GM19397 (cell line): ENCODE results near the gene FITM2.

Source experiments
- ATAC-seq: cut with Tn5 transposase; IDR thresholded peaks from one replicate; pipeline ENCODE4 v1.9.1; 2021; ENCODE audit warnings: mild to moderate bottlenecking, moderate library complexity; ENCODE audit not compliant: unreplicated experiment

Gene FITM2

DNA sequence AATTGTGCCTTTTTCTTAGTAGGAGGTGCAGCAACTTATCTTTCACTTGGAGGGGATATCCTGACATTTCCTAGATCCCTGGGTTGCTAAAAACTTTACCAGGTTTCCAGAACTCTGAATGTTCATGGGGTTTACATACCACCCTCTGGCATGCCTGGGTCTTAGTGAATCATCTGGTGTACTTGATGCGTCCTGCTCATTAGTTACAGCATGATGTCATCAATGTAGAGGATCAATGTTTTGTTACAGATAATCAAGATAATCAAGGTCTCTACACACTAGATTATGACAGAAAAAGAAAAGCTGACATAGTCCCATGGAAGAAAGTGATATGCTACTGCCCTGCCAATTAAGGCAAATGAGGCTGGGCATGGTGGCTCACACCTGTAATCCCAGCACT, 27.0 kb downstream of the FITM2 start:
- no peak for ATAC-seq

DNA sequence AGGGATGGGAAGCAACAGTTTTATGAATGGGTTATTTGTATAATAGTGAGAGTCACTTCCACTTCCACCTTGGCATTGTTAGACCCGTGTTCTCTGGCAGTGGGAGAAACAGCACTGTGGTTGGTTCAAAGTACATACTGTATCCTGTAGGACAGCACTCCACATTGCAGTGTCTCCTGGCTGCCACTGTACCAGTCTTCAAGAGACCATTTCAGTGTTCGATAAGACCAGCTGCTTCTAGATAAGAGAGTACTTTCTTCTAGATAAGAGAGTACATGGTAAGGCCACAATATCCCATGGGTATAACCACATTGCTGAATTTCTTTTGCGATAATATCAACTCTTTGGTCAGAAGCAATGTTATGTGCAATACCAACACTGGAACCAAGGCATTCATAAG, 28.8 kb downstream of the FITM2 start:
- ATAC-seq: no peak

DNA sequence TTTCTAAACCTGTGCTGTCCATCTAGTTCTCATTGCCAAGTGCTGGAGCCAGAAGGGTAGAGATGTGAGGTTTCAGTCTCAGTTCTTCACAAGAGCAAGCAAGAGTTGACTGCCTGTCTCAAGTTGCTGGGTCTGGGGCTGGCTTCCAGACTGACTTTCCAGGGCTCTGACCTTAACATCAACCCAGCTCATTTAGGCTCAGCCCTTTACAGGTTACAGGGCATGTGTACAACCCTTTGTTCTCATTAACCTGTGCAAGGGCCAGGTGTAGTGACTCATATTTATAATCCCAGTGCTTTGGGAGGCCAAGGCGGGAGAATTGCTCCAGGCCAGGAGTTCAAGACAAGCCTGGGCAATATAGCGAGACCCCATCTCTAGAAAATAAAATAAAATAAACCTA, 30.6 kb downstream of the FITM2 start:
- ATAC-seq: no peak

DNA sequence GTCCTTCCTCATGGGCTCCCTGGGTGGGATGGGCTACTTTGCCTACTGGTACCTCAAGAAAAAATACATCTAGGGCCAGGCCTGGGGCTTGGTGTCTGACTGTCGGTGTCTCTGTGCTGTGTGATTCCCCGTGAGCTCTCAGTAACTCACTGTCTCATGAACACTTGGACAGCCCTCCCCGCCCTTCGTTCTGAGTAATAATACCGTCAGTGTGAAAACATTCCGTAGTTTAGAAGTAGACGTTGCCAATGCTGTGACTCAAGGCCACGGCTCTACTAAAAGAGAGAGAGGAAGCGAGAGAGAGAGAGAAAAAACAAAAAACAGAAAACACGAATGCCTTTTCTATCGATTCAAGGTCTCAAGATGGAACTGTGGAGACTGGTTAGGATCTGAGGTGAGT, 31.8 kb downstream of the FITM2 start:
- no peak for ATAC-seq

DNA sequence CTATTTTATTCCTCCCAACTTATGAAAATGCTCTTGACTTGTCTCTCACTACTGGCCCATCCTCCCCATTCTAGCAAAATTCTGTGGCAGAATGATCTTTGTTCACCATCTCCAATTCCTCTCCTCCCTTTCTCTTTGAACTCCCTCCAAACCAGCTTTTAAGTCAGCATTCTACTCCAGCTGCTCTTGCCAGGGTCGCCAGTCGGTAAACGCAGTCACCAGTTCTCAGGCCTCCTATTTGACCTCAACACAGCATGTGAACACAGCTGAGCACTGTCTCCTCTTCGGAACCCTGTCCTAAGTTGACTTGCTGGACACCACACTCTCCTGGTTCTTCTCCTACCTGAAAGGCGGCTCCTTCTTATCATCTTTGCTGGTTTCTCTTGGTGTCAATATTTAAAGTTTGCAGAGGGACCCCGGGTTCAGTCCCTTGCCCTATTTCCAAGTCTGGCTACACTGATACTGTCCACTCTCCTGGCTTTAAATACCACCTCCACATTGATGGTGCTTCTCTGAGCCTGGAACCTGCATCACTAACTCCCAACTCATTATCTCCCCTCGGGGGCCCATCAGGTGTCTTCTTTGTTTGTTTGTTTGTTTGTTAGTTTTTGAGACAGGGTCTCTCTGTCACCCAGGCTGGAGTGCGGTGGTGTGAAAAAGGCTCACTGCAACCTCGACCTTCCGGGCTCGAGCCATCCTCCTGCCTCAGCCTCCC, 36.5 kb downstream of the FITM2 start:
- no peak for ATAC-seq

DNA sequence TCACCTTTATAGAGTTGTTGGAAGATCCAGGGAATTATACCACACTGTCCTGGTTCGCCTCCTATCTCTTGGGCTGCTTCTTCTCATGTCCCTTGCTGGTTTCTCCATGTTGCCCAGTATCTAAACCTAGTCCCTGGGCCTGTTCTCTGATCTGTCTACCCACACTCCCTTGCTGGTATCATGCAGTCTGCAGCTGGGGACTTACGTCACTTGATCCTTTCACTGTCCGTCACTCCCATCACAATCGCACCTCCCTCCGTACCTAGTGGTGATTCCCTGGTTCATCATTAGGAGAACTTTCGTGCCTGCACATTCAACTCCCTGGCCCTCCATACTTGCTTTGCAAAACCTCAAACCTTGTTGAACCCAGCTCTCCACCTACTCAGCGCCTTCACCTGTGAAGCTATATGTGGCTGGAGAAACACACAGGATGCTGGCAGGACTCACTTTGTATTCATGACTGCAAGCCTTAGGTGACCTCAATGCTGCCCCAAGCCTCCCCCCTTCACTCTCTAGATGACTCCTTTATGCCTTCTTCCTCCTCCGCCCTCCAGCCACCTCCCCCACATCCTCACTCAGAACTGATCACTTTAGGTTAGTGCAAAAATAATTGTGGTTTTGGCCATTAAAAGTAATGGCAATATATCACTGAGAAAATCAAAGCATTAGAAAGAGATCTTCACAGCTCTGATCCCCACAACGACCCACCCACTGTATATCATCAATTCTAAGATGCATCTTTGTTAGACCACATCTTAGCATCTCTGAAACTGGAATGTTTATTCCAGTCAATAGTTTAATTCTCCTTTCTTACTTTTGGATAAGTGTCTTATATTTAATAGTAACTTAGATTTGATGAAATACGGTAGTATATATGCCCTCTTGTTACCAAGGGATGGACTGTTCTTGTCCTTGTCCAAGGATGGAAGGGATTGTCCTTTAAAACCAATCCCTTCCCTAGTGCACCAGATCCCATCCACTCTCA, 37.5 kb downstream of the FITM2 start:
- ATAC-seq: no peak

DNA sequence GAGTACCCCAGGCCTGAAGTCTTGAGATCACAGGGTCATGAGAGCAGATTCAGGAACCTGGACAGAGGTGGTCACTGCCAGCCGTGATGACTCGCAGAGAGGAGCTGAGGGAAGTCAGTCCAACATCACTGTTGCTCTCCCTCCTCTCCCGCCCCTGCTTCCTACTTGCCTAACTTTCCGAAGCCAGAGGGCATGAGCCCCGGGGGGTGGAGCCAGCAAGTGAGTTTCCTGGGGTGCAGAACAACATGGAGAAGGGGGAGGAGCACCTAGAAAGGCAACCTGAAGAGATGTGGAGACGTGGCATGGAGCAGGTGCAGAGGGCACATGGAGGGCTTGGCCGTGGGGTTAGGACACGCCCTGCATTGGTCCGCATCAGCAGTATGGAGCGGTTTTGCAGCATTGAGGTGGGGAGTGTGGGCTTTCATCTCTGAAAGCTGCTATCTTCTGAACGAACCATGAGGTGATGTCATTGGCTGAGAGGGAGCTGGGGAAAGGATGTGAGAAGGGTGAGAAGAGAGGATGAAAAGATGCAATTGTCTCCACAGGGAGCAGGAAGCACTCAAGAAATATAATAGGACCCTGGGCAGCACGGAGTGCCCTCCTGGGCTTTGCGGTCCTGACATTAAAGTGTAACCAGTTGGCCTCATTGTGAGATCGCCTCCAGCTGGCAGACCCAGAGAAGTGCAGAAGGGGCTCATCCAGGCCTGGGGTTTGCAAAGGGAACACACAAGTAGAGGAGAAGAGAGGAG, 38.9 kb downstream of the FITM2 start:
- no peak for ATAC-seq

DNA sequence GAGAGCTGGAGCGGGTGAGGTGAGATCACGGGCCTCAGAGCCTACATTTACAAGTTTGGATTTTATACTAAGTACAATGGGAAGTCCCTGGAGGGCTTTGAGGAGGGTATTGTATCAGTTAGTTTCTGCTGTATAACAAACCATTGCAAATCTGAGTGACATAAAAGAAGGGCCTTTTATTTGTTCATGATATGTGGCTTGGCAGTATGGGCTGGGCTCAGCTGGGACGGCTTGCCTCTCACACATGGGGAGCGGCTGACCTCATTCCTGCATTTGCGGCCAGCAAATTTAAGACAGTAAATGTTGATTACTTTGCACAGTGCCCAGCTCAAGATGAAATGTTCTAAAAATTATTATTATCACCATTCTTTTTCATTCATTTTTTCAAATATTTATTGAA, 42.2 kb downstream of the FITM2 start:
- no peak for ATAC-seq

DNA sequence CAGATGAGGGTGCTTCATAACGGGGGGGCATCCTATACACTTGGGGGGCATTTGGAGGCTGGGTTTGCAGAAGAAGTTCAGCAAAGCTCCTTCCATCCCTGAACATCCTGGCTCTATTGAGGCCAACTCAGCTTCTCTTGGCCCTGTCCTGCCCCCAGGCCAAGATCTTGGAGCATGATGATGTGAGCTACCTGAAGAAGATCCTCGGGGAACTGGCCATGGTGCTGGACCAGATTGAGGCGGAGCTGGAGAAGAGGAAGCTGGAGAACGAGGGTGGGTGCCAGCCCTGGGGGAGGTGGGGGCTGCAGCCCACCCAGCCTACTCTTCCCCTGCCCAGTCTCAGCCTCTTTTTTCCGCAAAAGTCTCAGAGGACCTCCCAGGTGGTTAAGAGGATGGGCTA, 46.7 kb downstream of the FITM2 start:
- ATAC-seq: no peak

DNA sequence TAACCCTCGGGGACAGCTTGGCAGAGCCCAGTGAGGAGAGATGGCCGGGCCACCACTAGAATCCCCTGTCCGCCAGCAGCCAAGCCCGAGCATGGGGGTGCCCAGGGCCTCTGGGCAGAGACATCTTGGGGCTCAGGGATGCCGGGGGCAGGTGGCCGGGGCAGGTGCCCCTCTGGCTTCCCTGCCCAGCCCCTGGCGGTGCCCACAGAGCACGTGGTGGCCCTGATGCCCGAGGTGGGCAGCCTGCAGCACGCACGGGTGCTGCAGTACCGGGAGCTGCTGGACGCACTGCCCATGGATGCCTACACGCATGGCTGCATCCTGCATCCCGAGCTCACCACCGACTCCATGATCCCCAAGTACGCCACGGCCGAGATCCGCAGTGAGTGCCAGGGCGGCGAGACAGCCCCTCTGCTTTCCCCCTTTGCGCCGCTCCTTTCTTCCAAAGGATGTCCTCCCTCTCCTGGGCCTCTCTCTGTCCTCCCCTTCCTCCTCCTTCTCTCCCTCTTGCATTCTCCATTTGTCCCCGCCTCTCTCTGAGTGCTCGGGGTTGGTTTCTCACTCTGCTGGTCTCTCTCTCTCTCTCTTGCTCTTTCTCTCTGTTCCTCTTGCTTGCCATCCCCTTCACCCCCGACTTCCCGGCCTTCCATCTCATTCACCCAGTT, 52.6 kb downstream of the FITM2 start:
- no peak for ATAC-seq

DNA sequence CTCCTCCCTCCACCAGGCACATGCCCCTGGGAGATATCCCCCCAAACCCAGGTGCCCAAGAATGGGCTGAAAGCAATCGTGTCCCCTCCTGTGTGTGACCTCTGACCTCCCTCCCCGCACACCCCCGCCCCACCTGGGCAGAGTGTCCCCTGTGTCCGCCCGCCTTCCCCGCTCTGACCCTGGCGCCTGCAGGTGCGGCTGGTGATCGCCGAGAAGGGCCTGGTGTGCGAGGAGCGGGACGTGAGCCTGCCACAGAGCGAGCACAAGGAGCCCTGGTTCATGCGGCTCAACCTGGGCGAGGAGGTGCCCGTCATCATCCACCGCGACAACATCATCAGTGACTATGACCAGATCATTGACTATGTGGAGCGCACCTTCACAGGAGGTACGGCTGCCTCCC, 54.0 kb downstream of the FITM2 start:
- no peak for ATAC-seq

DNA sequence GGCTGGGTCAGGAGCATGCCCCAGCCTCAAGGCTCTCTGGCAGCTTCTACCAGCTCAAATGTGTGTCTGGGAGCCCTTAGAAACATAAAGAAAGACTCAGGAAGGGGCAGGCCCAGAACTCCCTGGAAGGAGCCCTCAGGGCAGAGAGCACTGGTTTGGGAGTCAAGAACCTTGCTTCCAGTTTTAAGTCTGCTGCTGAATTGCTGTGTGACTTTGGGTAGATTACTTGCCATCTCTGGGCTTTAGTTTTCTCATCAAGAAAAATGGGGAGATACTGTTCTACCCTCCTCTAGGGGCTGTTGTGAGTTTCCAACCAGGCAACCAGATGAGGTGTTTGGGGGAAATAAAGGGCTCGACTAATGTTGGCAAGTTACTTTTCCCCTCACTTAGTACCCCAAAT, 55.1 kb downstream of the FITM2 start:
- no peak for ATAC-seq

DNA sequence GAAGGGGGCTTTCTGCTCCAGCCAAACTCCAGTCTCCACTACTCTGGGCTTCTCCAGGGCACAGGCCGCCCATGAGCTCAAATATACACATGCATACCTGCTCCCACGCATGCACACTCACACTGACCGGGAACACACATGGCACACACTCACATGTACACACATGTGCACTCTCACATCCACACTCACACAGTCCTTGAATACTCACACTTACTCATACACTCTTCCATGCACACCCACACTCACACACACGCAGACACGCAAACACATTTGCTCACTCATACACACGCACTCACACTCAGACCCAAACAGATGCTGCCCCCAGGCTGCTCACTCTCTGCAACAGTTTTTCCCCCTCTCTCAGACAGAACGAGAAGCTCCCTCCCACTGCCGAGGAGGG, 56.9 kb downstream of the FITM2 start:
- no peak for ATAC-seq

DNA sequence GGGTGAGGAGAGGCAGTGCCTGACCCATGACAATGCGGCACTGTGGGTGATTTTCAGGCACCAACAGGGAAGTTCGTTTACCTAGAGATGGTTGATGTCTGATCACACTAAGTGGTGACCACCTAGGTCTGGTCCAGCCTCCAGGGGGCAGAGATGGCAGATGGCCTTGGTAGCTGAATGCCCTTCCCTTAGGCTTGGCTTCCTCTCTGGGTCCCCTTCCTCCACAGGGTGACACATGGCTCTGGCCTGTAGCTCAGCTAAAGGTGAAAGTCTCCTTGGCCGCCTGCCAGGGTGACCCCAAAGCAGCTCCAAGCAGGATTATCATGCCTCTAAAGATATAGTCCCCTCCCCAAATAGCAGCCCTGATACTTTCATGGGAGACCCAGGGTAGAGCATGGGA, 57.5 kb downstream of the FITM2 start:
- ATAC-seq: no peak
